SK-N-SH (cell line): ENCODE data around the gene TXNDC11.

ENCODE experiments used
- CHD2 ChIP-seq: fragments of 150-350 bp; IDR thresholded peaks from 2 replicates; pipeline ENCODE4 v1.6.1; 2018; ENCODE audit warnings: low read length; ENCODE audit not compliant: partially characterized antibody
- EP300 ChIP-seq, 2 experiments: IDR thresholded peaks; 2 replicates each; pipeline versions ENCODE4 v1.4.0 to v1.6.1; 2012; ENCODE audit warnings: borderline replicate concordance in 1 of 2, low read depth in 1 of 2, low read length in 1 of 2
- EZH2phosphoT487 ChIP-seq: fragments of 200-600 bp; sonication (generic); IDR thresholded peaks from 2 replicates; pipeline ENCODE4 v1.6.1; 2017; ENCODE audit warnings: low read depth, mixed run types, mild to moderate bottlenecking, antibody characterized with exemption, moderate library complexity, borderline replicate concordance
- FOSL2 ChIP-seq: IDR thresholded peaks from 2 replicates; pipeline ENCODE4 v1.4.0; 2012; ENCODE audit warnings: low read depth, mild to moderate bottlenecking, moderate library complexity, borderline replicate concordance
- GABPA ChIP-seq: IDR thresholded peaks from 2 replicates; pipeline ENCODE4 v1.4.0; 2012; ENCODE audit warnings: low read depth, mild to moderate bottlenecking
- MXI1 ChIP-seq: IDR thresholded peaks from 2 replicates; pipeline ENCODE4 v1.6.1; 2012; ENCODE audit warnings: mild to moderate bottlenecking, low read depth, low read length, improper control_type of control experiment
- NFIC ChIP-seq: IDR thresholded peaks from 2 replicates; pipeline ENCODE4 v1.4.0; 2012; ENCODE audit warnings: borderline replicate concordance
- POLR2AphosphoS5 ChIP-seq: IDR thresholded peaks from 2 replicates; pipeline ENCODE4 v1.6.1; 2012; ENCODE audit warnings: low read depth, low read length
- RFX5 ChIP-seq: IDR thresholded peaks from 2 replicates; pipeline ENCODE4 v1.6.1; 2012; ENCODE audit warnings: mild to moderate bottlenecking, improper control_type of control experiment, low read length
- SIN3A ChIP-seq: IDR thresholded peaks from 2 replicates; pipeline ENCODE4 v1.6.1; 2012; ENCODE audit warnings: low read depth, mild to moderate bottlenecking, low read length, moderate library complexity, borderline replicate concordance
- YY1 ChIP-seq: IDR thresholded peaks from 2 replicates; pipeline ENCODE4 v1.4.0; 2012; ENCODE audit warnings: low read depth, mild to moderate bottlenecking
- TF ChIP-seq, protein P1 (sequence below): fragments of 200-600 bp; sonication (generic); IDR thresholded peaks from 2 replicates; pipeline ENCODE4 v1.6.1; 2017; ENCODE audit warnings: antibody characterized with exemption, mild to moderate bottlenecking, moderate library complexity

DNA sequence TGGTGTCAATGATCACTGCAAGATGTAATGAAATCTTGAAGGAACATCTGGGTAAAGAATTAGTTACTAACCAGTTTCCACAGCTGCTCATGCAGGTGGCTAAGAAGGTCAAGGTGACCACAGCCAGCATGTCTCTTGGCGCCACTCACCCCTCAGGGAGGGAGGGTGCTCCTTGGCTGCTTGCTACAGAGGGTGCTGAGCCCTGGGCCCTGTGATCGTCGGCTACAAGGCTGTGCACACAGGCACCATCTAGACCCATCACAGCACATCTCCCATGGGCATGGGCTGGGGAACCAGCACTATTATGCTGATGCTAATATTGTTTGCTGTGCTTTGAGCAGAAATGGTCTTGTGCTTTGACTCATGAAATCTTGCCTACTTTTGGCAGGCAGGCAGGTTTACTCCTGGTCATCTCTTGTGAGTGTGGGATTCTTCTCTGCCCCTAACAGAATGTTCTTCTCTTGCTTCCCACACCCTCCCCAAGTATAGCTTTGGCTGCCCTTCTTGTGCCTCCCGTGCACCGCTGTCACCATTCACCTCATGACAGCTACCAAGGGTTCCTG, 36.4 kb downstream of the TXNDC11 start:
- TF ChIP-seq FOSL2, result no peak
- TF ChIP-seq NFIC, result no peak
- TF ChIP-seq, protein P1, sequence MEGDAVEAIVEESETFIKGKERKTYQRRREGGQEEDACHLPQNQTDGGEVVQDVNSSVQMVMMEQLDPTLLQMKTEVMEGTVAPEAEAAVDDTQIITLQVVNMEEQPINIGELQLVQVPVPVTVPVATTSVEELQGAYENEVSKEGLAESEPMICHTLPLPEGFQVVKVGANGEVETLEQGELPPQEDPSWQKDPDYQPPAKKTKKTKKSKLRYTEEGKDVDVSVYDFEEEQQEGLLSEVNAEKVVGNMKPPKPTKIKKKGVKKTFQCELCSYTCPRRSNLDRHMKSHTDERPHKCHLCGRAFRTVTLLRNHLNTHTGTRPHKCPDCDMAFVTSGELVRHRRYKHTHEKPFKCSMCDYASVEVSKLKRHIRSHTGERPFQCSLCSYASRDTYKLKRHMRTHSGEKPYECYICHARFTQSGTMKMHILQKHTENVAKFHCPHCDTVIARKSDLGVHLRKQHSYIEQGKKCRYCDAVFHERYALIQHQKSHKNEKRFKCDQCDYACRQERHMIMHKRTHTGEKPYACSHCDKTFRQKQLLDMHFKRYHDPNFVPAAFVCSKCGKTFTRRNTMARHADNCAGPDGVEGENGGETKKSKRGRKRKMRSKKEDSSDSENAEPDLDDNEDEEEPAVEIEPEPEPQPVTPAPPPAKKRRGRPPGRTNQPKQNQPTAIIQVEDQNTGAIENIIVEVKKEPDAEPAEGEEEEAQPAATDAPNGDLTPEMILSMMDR, result no peak
- no peak for TF ChIP-seq GABPA
- TF ChIP-seq EP300 (IDR thresholded peaks at IDR 0.05; ENCODE audit: borderline replicate concordance in 1 of 2, low read depth in 1 of 2, low read length in 1 of 2), result no peak
- no peak for TF ChIP-seq YY1
- TF ChIP-seq POLR2AphosphoS5, result no peak
- TF ChIP-seq SIN3A, result no peak
- TF ChIP-seq EZH2phosphoT487, result no peak
- no peak for TF ChIP-seq CHD2
- no peak for TF ChIP-seq RFX5
- no peak for TF ChIP-seq MXI1
